ENCODE data around the gene PRKN. TPM values are rescaled to one million over a fixed set of nuclear protein-coding genes. Genes with fewer than 3 reads are reported as not detected.

Gene PRKN
- total and polyA plus RNA-seq, 2 experiments from 2014 or later = 0.10 to 0.84 TPM

- H3K4me1 ChIP-seq (ENCODE audit: insufficient read depth) = no peaks in the 10 kb centered on the region
- H3F3A ChIP-seq (replicated peaks; ENCODE audit: low read depth) = no peaks in the 10 kb centered on the region
- H3K27ac ChIP-seq (ENCODE audit: low read depth) = no peak overlapping the region
- H3K4me2 ChIP-seq = no peak overlapping the region
- ATAC-seq (no peak), DNase-seq (ENCODE audit: low spot score) (no peak)
- Mint-ChIP-seq H3K9me3 (no peaks in the 10 kb centered on the region; the same call in 1 of the 3 replicates), H3K27ac (no peak overlapping the region), H3K36me3 (ENCODE audit: low read depth) (no peaks in the 10 kb centered on the region), H3K4me1 (no peaks in the 10 kb centered on the region), H3K27me3 (ENCODE audit: insufficient read depth, low read depth, poor library complexity) (peaks cover 3% of the 10 kb centered on the region), H3K4me3 (no peak overlapping the region)
- H3K79me2 ChIP-seq (replicated peaks; ENCODE audit: insufficient read depth) = no peaks in the 10 kb centered on the region
- H2AFZ ChIP-seq = no peak overlapping the region
- TF ChIP-seq ZNF114 (CRISPR knock-in tag; IDR thresholded peaks at IDR 0.05) (no peak), CTCF (conservative IDR thresholded peaks at IDR 0.05; ENCODE audit: low read depth in 2 of 2) (peak in 1 of 2 experiments; percentile 39; a peak in 1 of 4 replicates)
- no peaks in the 10 kb centered on the region for H3K27me3 ChIP-seq (ENCODE audit: insufficient read depth)
- H3K36me3 ChIP-seq (ENCODE audit: insufficient read depth) = no peaks in the 10 kb centered on the region
- no peaks in the 10 kb centered on the region for H4K20me1 ChIP-seq (replicated peaks; ENCODE audit: insufficient read depth)
- no peak overlapping the region for H3K4me3 ChIP-seq
- H3K9me2 ChIP-seq (ENCODE audit: insufficient read depth) = no peaks in the 10 kb centered on the region; the same call in 1 of the 2 replicates
Observed at GRCh38 chr6:161455848-161456247, 1271.7 kb downstream of the PRKN start.

GRCh38 chr6:161453558-161453957, 1274.0 kb downstream of the PRKN start:
- Histone ChIP-seq H3K27me3 (ENCODE audit: insufficient read depth) (no peaks in the 10 kb centered on the region), H3K79me2 (replicated peaks; ENCODE audit: insufficient read depth) (no peaks in the 10 kb centered on the region), H4K20me1 (replicated peaks; ENCODE audit: insufficient read depth) (no peaks in the 10 kb centered on the region), H3K4me2 (no peak overlapping the region), H2AFZ (no peak overlapping the region), H3K4me1 (ENCODE audit: insufficient read depth) (no peaks in the 10 kb centered on the region), H3K36me3 (ENCODE audit: insufficient read depth) (no peaks in the 10 kb centered on the region), H3K4me3 (no peak overlapping the region), H3K27ac (ENCODE audit: low read depth) (no peak overlapping the region), H3K9me2 (ENCODE audit: insufficient read depth) (no peaks in the 10 kb centered on the region; the same call in 1 of the 2 replicates), H3F3A (replicated peaks; ENCODE audit: low read depth) (no peaks in the 10 kb centered on the region)
- Mint-ChIP-seq H3K4me3 (no peak overlapping the region), H3K9me3 (no peaks in the 10 kb centered on the region; the same call in 2 of the 3 replicates), H3K27me3 (ENCODE audit: insufficient read depth, low read depth, poor library complexity) (peaks cover 4% of the 10 kb centered on the region), H3K36me3 (ENCODE audit: low read depth) (no peaks in the 10 kb centered on the region), H3K4me1 (no peaks in the 10 kb centered on the region), H3K27ac (no peak overlapping the region)
- ATAC-seq (no peak), DNase-seq (ENCODE audit: low spot score) (no peak)
- TF ChIP-seq ZNF114 (CRISPR knock-in tag; IDR thresholded peaks at IDR 0.05) (no peak), JUNB (IDR thresholded peaks at IDR 0.05; ENCODE audit: unreplicated experiment) (no peak), ZNF462 (CRISPR knock-in tag; IDR thresholded peaks at IDR 0.05) (no peak), ZNF331 (CRISPR knock-in tag; IDR thresholded peaks at IDR 0.05; ENCODE audit: low read depth) (no peak), STAT1 (IDR thresholded peaks at IDR 0.05; ENCODE audit: unreplicated experiment) (no peak), EZH2 (IDR thresholded peaks at IDR 0.05; ENCODE audit: low read depth, unreplicated experiment) (no peak), CREB1 (CRISPR knock-in tag; IDR thresholded peaks at IDR 0.05; ENCODE audit: low read depth) (no peak)

All from GM23338 (cell line).